Body of pancreas (tissue), 4 donors: Measurements from ENCODE around the gene ANKRD31.

Experiments
- CTCF ChIP-seq, 7 experiments: fragments of 450-650 bp in 4 of 7; fragments of 200-600 bp in 3 of 7; sonication (generic) in 3 of 7; IDR thresholded peaks; one replicate each; pipeline ENCODE4 v1.5.1; 2016 to 2019; ENCODE audit warnings: antibody characterized with exemption in 7 of 7
- POLR2A ChIP-seq, 3 donors: fragments of 450-650 bp; IDR thresholded peaks; one replicate each; pipeline ENCODE4 v1.6.1; 2016; ENCODE audit warnings: antibody characterized with exemption in 3 of 3, mild to moderate bottlenecking in 2 of 3

GRCh38 chr5:75050415-75050814, 186.3 kb downstream of the ANKRD31 start:
- TF ChIP-seq CTCF (IDR thresholded peaks at IDR 0.05) (peak in 3 of 7 experiments; percentile 11 to 18 (median 12)), POLR2A (IDR thresholded peaks at IDR 0.05) (no peak)
